Loucy (cell line): ENCODE measurements around the gene TMTC2.

ENCODE experiments used
- EZH2phosphoT487 ChIP-seq: fragments of 200-600 bp; IDR thresholded peaks from 2 replicates; pipeline ENCODE4 v1.6.1; 2018; ENCODE audit warnings: antibody characterized with exemption, mild to moderate bottlenecking, moderate library complexity, borderline replicate concordance
- TF ChIP-seq, protein P1 (sequence below): fragments of 200-600 bp; sonication (generic); conservative IDR thresholded peaks from 2 replicates; pipeline ENCODE4 v1.5.1; 2014; ENCODE audit warnings: mild to moderate bottlenecking, antibody characterized with exemption, low read length

DNA sequence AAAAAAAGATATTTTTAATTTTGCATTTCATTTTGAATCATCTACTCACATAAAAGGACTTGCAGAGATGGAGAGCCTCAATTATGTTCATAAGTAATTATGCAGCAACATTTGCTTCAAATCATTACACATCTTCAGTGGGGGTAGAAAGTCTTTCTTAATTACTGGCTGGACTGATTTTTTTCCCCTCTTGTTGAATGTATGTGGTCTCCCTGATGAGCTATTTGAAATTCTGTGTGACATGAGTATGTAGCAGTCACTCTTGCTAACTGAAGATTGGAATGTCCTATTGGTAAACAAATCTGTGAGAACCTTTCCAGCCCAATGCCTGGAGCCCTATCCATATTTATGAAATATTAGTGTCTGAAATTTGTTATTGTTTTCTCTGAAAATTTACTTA lies 139.8 kb downstream of the TMTC2 start:
- TF ChIP-seq, protein P1, sequence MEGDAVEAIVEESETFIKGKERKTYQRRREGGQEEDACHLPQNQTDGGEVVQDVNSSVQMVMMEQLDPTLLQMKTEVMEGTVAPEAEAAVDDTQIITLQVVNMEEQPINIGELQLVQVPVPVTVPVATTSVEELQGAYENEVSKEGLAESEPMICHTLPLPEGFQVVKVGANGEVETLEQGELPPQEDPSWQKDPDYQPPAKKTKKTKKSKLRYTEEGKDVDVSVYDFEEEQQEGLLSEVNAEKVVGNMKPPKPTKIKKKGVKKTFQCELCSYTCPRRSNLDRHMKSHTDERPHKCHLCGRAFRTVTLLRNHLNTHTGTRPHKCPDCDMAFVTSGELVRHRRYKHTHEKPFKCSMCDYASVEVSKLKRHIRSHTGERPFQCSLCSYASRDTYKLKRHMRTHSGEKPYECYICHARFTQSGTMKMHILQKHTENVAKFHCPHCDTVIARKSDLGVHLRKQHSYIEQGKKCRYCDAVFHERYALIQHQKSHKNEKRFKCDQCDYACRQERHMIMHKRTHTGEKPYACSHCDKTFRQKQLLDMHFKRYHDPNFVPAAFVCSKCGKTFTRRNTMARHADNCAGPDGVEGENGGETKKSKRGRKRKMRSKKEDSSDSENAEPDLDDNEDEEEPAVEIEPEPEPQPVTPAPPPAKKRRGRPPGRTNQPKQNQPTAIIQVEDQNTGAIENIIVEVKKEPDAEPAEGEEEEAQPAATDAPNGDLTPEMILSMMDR, result no peak
- no peak for TF ChIP-seq EZH2phosphoT487
